Kasumi-1 (cell line): Measurements from ENCODE around the gene TIMM21.

Source experiments
- DNase-seq, 2 experiments: peaks; one replicate each; lab custom pipeline; 2025; lab: John Stamatoyannopoulos, UW

Gene TIMM21

DNA sequence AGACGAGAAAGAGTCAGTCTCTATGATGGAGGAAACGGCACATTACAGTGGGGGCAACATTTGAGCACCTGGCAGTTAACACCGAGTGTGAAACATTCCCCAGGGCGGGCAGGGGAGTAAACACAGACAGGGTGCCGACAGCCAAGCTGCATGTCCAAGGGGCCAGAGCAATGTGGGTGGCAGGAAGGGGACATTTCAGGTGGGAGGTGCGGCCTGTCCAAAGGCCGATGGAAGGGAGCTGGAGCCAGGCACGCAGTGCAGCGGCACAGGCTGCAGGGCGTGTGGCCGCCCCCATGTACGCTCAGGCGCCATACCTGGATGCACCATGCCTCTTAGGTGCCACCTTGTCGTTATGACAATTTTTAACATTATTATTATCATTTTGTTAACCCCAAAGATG is 43.3 kb downstream of the TIMM21 start:
- DNase-seq, result no peak

- no peak for DNase-seq
Measured at GRCh38 chr18:74194691-74195090, 46.4 kb downstream of the TIMM21 start.

DNA sequence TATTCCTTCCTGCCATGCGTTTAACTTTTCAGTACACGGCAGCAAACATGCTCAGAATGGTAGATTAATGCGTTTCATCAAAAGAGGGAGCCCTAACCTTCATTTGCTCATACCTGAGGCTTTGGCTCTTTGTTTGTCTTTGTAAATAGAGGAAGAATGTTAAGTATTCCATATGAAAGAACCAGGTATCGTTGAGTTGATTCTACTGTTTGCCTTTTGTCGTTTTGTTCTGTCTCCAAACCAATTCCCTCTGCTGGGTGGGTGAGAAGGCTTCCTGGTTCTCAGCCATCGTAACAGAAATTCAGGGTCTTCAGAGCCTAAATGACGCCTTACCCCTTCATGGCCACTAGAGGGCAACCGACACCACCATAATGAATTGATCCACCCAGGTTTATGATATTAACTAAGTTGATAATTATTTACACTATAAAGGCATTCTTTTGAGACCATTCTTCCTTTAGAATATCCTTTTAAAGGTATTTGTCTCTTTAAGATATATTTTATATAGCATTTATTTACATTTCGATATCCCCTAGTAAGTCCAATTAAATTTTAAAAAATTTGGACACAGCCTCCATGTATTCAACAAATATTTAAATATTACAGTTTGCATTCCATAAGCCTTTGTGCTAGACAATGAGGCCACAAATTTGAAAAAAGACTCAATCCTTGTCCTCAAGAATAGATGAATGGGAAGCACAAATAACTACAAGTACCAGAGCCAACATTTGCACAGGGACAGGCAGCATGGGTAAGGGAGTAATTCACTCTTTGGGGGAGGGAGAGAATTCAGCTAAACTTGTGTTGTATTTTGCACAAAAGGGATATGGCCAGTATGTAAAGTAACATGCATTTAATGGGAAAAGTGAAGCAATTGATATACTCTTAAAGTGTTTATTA is 48.1 kb downstream of the TIMM21 start:
- DNase-seq, result peak; percentile 81 to 84

DNA sequence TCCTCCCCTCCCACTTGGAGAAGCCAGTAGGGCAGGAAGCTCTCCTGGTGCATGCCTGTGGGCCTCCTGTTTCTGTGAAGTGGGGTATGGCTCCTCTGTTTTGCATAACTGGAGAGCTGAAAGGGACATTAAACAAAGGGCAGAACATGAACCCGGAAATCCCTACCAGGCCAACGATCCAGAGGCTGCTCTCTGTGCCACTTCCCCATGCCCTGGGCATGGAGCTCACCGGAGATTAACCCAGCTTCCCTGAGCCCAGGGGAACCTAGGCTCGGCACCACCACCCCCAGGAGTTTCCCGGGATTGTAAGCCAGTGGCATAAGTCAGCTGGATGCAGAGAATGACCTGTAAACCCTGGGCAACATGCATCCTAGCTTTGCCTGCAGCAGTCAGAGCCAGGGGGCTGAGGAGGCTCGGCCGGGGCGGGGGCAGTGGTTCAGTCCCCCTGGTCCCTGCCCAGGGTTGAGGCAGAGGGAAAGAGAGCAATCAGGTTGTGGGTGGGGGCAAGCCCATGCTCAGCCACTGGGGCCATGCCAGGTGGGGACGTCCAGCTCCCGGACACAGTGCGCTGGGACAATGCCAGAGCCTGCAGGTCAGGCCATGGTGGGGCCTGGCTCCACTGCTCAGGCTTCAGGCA is 49.5 kb downstream of the TIMM21 start:
- DNase-seq, result no peak

DNA sequence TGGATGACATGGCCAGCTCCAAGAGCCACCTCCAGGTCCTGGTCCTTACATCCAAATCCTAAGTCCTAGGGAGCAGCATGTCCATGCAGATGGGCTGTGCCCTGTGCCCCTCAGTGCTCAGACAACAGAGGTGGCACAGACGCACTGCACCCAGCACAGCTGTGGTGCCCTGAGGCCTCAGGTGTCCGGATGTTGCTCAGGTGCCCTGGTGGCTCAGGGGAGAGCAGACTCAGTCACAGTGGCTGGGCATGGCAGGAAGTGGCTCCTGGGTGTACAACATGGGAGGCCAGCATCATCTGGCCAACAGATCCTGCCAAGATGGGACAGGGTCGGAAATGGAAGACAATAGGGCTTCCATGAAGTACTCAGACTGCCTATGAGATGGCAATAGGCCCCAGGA is 50.1 kb downstream of the TIMM21 start:
- DNase-seq, result no peak

DNA sequence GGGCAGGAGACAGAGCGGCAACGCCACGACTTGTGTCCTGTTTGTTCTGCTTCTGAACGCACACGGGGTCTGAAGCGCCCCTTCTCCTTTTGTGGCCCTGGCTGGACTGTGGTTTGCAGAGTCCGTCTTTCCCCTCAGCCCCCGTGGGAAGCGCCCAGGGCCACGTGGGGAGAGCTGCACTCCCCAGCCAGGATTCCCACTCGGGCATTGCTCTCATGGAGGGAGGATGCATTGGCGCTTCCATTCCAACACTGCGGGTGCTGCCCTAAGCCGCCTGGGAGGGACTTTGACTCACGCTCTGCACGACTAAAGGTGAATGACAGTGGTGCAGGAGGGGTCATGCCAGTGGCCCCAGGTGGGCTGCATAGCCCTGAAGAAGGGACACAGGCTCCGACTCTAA is 52.5 kb downstream of the TIMM21 start:
- DNase-seq, result no peak

- DNase-seq, result no peak
Measured at GRCh38 chr18:74203811-74204210, 55.5 kb downstream of the TIMM21 start.

GRCh38 chr18:74204526-74205152 is 56.3 kb downstream of the TIMM21 start:
- no peak for DNase-seq
